Stimulated activated naive B cell treated with anti-CD40 and anti-IgM and Interleukin-4, amounts not matched to agents 10 μg/mL and 1 μg/mL and 100 μg/mL, for 72 hours (primary cell): ENCODE data around the gene LEMD1.

Source experiments
- ATAC-seq, 2 donors: fragments of 150-1000 bp; cut with Tn5 transposase; replicated peaks; 2 replicates each; pipeline ENCODE4 v1.10.0; 2021; ENCODE audit warnings: moderate library complexity in 1 of 2
- DNase-seq: peaks from one replicate; pipeline ENCODE4 v3.0.0; 2021
- H3K27ac Mint-ChIP-seq: one replicate; pipeline ENCODE4 v1.8.0; 2022; ENCODE audit warnings: mild to moderate bottlenecking, mixed read lengths
- H3K27me3 Mint-ChIP-seq, 2 donors: one replicate each; pipeline ENCODE4 v1.8.0; 2022; ENCODE audit warnings: mixed read lengths in 2 of 2
- H3K36me3 Mint-ChIP-seq, 2 donors: one replicate each; pipeline ENCODE4 v1.8.0; 2022; ENCODE audit warnings: mixed read lengths in 2 of 2, mild to moderate bottlenecking in 1 of 2
- H3K4me1 Mint-ChIP-seq, 2 donors: one replicate each; pipeline ENCODE4 v1.8.0; 2022; ENCODE audit warnings: mixed read lengths in 2 of 2, mild to moderate bottlenecking in 1 of 2
- H3K4me3 Mint-ChIP-seq, 2 donors: one replicate each; pipeline ENCODE4 v1.8.0; 2022; ENCODE audit warnings: mild to moderate bottlenecking in 2 of 2, mixed read lengths in 2 of 2, moderate library complexity in 1 of 2
- H3K9me3 Mint-ChIP-seq, 2 donors: one replicate each; pipeline ENCODE4 v1.8.0; 2022; ENCODE audit warnings: mixed read lengths in 2 of 2, mild to moderate bottlenecking in 1 of 2

LEMD1 gene

GRCh38 chr1:205421798-205422197 lies at the start of gene LEMD1:
TSS of gene LEMD1 (minus strand) at chr1:205422056. CDS start at chr1:205420536, 1,520 bp downstream.
- Mint-ChIP-seq H3K9me3 (no peaks in the 10 kb centered on the region), H3K4me3 (no peak within 1 kb of the TSS), H3K36me3 (no peaks in the 10 kb centered on the region), H3K4me1 (peaks cover 5 to 6% of the 10 kb centered on the region in 2 donors), H3K27ac (no peak within 1 kb of the TSS), H3K27me3 (peaks cover 27 to 45% of the 10 kb centered on the region in 2 donors)
- ATAC-seq, result no peak
- DNase-seq, result no peak

GRCh38 chr1:205470131-205470530 lies 48.3 kb upstream of the LEMD1 start:
- Mint-ChIP-seq H3K4me3 (no peak overlapping the region), H3K9me3 (peaks cover 7% of the 10 kb centered on the region in 2 donors), H3K27me3 (peaks cover 59 to 72% of the 10 kb centered on the region in 2 donors), H3K4me1 (peaks cover 8 to 11% of the 10 kb centered on the region in 2 donors), H3K36me3 (peaks cover 5 to 7% of the 10 kb centered on the region in 2 donors), H3K27ac (no peak overlapping the region)
- DNase-seq (no peak), ATAC-seq (no peak)

GRCh38 chr1:205466595-205467220 lies 44.9 kb upstream of the LEMD1 start:
- H3K4me1 Mint-ChIP-seq, result no peaks in the 10 kb centered on the region
- H3K27ac Mint-ChIP-seq, result no peak overlapping the region
- DNase-seq, result no peak
- no peaks in the 10 kb centered on the region for H3K36me3 Mint-ChIP-seq
- peaks cover 30 to 40% of the 10 kb centered on the region in 2 donors for H3K27me3 Mint-ChIP-seq
- no peak overlapping the region for H3K4me3 Mint-ChIP-seq
- H3K9me3 Mint-ChIP-seq, result no peaks in the 10 kb centered on the region
- no peak for ATAC-seq

GRCh38 chr1:205465392-205465791 lies 43.5 kb upstream of the LEMD1 start:
- Mint-ChIP-seq H3K36me3 (no peaks in the 10 kb centered on the region), H3K27ac (no peak overlapping the region), H3K27me3 (peaks cover 32 to 40% of the 10 kb centered on the region in 2 donors), H3K4me1 (no peaks in the 10 kb centered on the region), H3K9me3 (no peaks in the 10 kb centered on the region), H3K4me3 (no peak overlapping the region)
- no peak for DNase-seq
- no peak for ATAC-seq

GRCh38 chr1:205458777-205459566 lies 37.1 kb upstream of the LEMD1 start:
- no peak overlapping the region for H3K4me3 Mint-ChIP-seq
- no peaks in the 10 kb centered on the region for H3K9me3 Mint-ChIP-seq
- H3K4me1 Mint-ChIP-seq, result peaks cover 11 to 17% of the 10 kb centered on the region in 2 donors
- ATAC-seq, result peak; percentile 56 to 58
- H3K27me3 Mint-ChIP-seq, result peaks cover 46 to 56% of the 10 kb centered on the region in 2 donors
- no peak overlapping the region for H3K27ac Mint-ChIP-seq
- no peaks in the 10 kb centered on the region for H3K36me3 Mint-ChIP-seq
- DNase-seq, result no peak

GRCh38 chr1:205456868-205457745 lies 35.3 kb upstream of the LEMD1 start:
- peaks cover 61 to 75% of the 10 kb centered on the region in 2 donors for H3K27me3 Mint-ChIP-seq
- H3K9me3 Mint-ChIP-seq, result no peaks in the 10 kb centered on the region
- no peak overlapping the region for H3K27ac Mint-ChIP-seq
- peak overlapping the region; percentile 45 to 67 for H3K4me3 Mint-ChIP-seq
- no peaks in the 10 kb centered on the region for H3K36me3 Mint-ChIP-seq
- peaks cover 11 to 17% of the 10 kb centered on the region in 2 donors for H3K4me1 Mint-ChIP-seq
- ATAC-seq, result peak in 1 of 2 donors; percentile 19
- no peak for DNase-seq

- Mint-ChIP-seq H3K9me3 (no peaks in the 10 kb centered on the region), H3K27ac (no peak overlapping the region), H3K36me3 (no peaks in the 10 kb centered on the region), H3K4me1 (peaks cover 12 to 18% of the 10 kb centered on the region in 2 donors), H3K4me3 (peak overlapping the region; percentile 63 to 79), H3K27me3 (peaks cover 64 to 77% of the 10 kb centered on the region in 2 donors)
- ATAC-seq (peak in 1 of 2 donors; percentile 32), DNase-seq (no peak)
Measured at GRCh38 chr1:205456383-205456867, 34.6 kb upstream of the LEMD1 start.

- Mint-ChIP-seq H3K27me3 (peaks cover 70 to 82% of the 10 kb centered on the region in 2 donors), H3K9me3 (no peaks in the 10 kb centered on the region), H3K27ac (no peak within 1 kb of the TSS), H3K4me1 (peaks cover 15 to 24% of the 10 kb centered on the region in 2 donors), H3K4me3 (peak within 1 kb of the TSS; percentile 63 to 79), H3K36me3 (no peaks in the 10 kb centered on the region)
- ATAC-seq (peak in 1 of 2 donors; percentile 30), DNase-seq (no peak)
Measured at GRCh38 chr1:205455581-205456382, 33.9 kb upstream of the LEMD1 start, which contains the start of gene BLACAT1. TSS of gene BLACAT1 (minus strand) at chr1:205456045.

GRCh38 chr1:205454903-205455335 lies 33.1 kb upstream of the LEMD1 start:
- no peak for DNase-seq
- ATAC-seq, result no peak
- H3K27me3 Mint-ChIP-seq, result peaks cover 70 to 82% of the 10 kb centered on the region in 2 donors
- no peak overlapping the region for H3K4me3 Mint-ChIP-seq
- peaks cover 17 to 29% of the 10 kb centered on the region in 2 donors for H3K4me1 Mint-ChIP-seq
- H3K36me3 Mint-ChIP-seq, result no peaks in the 10 kb centered on the region
- H3K27ac Mint-ChIP-seq, result no peak overlapping the region
- H3K9me3 Mint-ChIP-seq, result no peaks in the 10 kb centered on the region

- DNase-seq (no peak), ATAC-seq (no peak)
- no peak overlapping the region for H3K4me3 Mint-ChIP-seq
- H3K27ac Mint-ChIP-seq, result no peak overlapping the region
- H3K27me3 Mint-ChIP-seq, result peaks cover 61 to 85% of the 10 kb centered on the region in 2 donors
- no peaks in the 10 kb centered on the region for H3K9me3 Mint-ChIP-seq
- peaks cover 17 to 35% of the 10 kb centered on the region in 2 donors for H3K4me1 Mint-ChIP-seq
- H3K36me3 Mint-ChIP-seq, result no peaks in the 10 kb centered on the region
Measured at GRCh38 chr1:205453466-205453865, 31.6 kb upstream of the LEMD1 start.

- no peak overlapping the region for H3K27ac Mint-ChIP-seq
- no peaks in the 10 kb centered on the region for H3K9me3 Mint-ChIP-seq
- ATAC-seq (no peak), DNase-seq (no peak)
- H3K4me1 Mint-ChIP-seq, result peaks cover 17 to 35% of the 10 kb centered on the region in 2 donors
- no peak overlapping the region for H3K4me3 Mint-ChIP-seq
- H3K27me3 Mint-ChIP-seq, result peaks cover 56 to 81% of the 10 kb centered on the region in 2 donors
- H3K36me3 Mint-ChIP-seq, result no peaks in the 10 kb centered on the region
Measured at GRCh38 chr1:205452933-205453332, 31.1 kb upstream of the LEMD1 start.

- Mint-ChIP-seq H3K4me3 (no peak overlapping the region), H3K27ac (no peak overlapping the region), H3K9me3 (no peaks in the 10 kb centered on the region), H3K27me3 (peaks cover 52 to 78% of the 10 kb centered on the region in 2 donors), H3K36me3 (peaks cover 0 to under 1% of the 10 kb centered on the region in 2 donors), H3K4me1 (peaks cover 15 to 31% of the 10 kb centered on the region in 2 donors)
- ATAC-seq (no peak), DNase-seq (no peak)
Measured at GRCh38 chr1:205452364-205452763, 30.5 kb upstream of the LEMD1 start.

GRCh38 chr1:205451759-205452164 lies 29.9 kb upstream of the LEMD1 start:
- Mint-ChIP-seq H3K27me3 (peaks cover 57 to 83% of the 10 kb centered on the region in 2 donors), H3K4me3 (no peak overlapping the region), H3K9me3 (no peaks in the 10 kb centered on the region), H3K27ac (no peak overlapping the region), H3K36me3 (peaks cover 0 to 2% of the 10 kb centered on the region in 2 donors), H3K4me1 (peaks cover 15 to 31% of the 10 kb centered on the region in 2 donors)
- no peak for DNase-seq
- ATAC-seq, result no peak
